Hepatocyte (in vitro differentiated cells): Measurements from ENCODE around the gene AKR1D1. TPM values are rescaled to one million over a fixed set of nuclear protein-coding genes. Genes with fewer than 3 reads are reported as not detected.

Experiments used
- DNase-seq: peaks from one replicate; pipeline ENCODE4 v3.0.0-alpha.2; 2016; ENCODE audit warnings: low spot score
- H2AFZ ChIP-seq: fragments of 200-600 bp; sonication (generic); 2 replicates; pipeline ENCODE4 v1.6.0; 2016; ENCODE audit warnings: antibody characterized with exemption, mild to moderate bottlenecking
- H3K27ac ChIP-seq: fragments of 200-600 bp; sonication (generic); 2 replicates; pipeline ENCODE4 v1.5.1; 2016; ENCODE audit warnings: mild to moderate bottlenecking
- H3K27me3 ChIP-seq: fragments of 200-600 bp; sonication (generic); 2 replicates; pipeline ENCODE4 v1.6.1; 2016
- H3K36me3 ChIP-seq: fragments of 200-600 bp; sonication (generic); replicated peaks from 2 replicates; pipeline ENCODE4 v1.5.1; 2016; ENCODE audit warnings: low read depth; ENCODE audit not compliant: insufficient read depth
- H3K4me1 ChIP-seq: fragments of 200-600 bp; sonication (generic); 2 replicates; pipeline ENCODE4 v1.5.1; 2016; ENCODE audit warnings: mild to moderate bottlenecking, moderate library complexity; ENCODE audit not compliant: insufficient read depth
- H3K4me2 ChIP-seq: fragments of 200-600 bp; sonication (generic); 2 replicates; pipeline ENCODE4 v1.6.0; 2016
- H3K4me3 ChIP-seq: fragments of 200-600 bp; sonication (generic); 2 replicates; pipeline ENCODE4 v1.5.1; 2016; ENCODE audit warnings: mild to moderate bottlenecking
- H3K79me2 ChIP-seq: fragments of 200-600 bp; sonication (generic); 2 replicates; pipeline ENCODE4 v1.6.0; 2017; ENCODE audit warnings: mild to moderate bottlenecking
- H3K9me2 ChIP-seq: fragments of 200-600 bp; sonication (generic); replicated peaks from 2 replicates; pipeline ENCODE4 v1.6.0; 2017; ENCODE audit warnings: mild to moderate bottlenecking; ENCODE audit not compliant: insufficient read depth
- H3K9me3 ChIP-seq: fragments of 200-600 bp; sonication (generic); 2 replicates; pipeline ENCODE4 v1.5.1; 2016; ENCODE audit warnings: low read depth, mild to moderate bottlenecking
- H4K20me1 ChIP-seq: fragments of 200-600 bp; sonication (generic); 2 replicates; pipeline ENCODE4 v1.6.0; 2016; ENCODE audit warnings: mild to moderate bottlenecking; ENCODE audit not compliant: insufficient read depth, poor library complexity, severe bottlenecking
- CTCF ChIP-seq: fragments of 200-600 bp; sonication (generic); IDR thresholded peaks from 2 replicates; pipeline ENCODE4 v1.5.1; 2016; ENCODE audit warnings: antibody characterized with exemption, mild to moderate bottlenecking; ENCODE audit not compliant: poor library complexity
- EZH2 ChIP-seq: fragments of 200-600 bp; sonication (generic); IDR thresholded peaks from 2 replicates; pipeline ENCODE4 v1.6.1; 2016; ENCODE audit warnings: antibody characterized with exemption, mild to moderate bottlenecking, borderline replicate concordance
- EZH2phosphoT487 ChIP-seq: fragments of 200-600 bp; sonication (generic); IDR thresholded peaks from one replicate; pipeline ENCODE4 v1.6.1; 2018; ENCODE audit warnings: antibody characterized with exemption, mild to moderate bottlenecking, low read depth, moderate library complexity; ENCODE audit not compliant: unreplicated experiment, severe bottlenecking
- WGBS: methylation state at CpG from one replicate; pipeline ENCODE4 v1.1.6; 2016; ENCODE audit warnings: low lambda C conversion rate; ENCODE audit errors: missing lambda C conversion rate; 5-methylcytosine and 5-hydroxymethylcytosine counted together
- polyA plus RNA-seq: library from polyadenylated mRNA; unstranded; fragments of >200 nt; fragmentation: Nextera tagmentation; extraction: Ambion mirVana; gene quantifications from 2 replicates; pipeline ENCODE4 v1.2.1, GENCODE V29; 2016
- total RNA-seq: library from RNA; depleted of rRNA; stranded (reverse); fragments of >200 nt; gene quantifications from 2 replicates; pipeline ENCODE4 v1.2.3, GENCODE V29; 2014

Gene AKR1D1
- total and polyA plus RNA-seq, 2 experiments from 2014 or later: 8.1 to 25.4 TPM

DNA sequence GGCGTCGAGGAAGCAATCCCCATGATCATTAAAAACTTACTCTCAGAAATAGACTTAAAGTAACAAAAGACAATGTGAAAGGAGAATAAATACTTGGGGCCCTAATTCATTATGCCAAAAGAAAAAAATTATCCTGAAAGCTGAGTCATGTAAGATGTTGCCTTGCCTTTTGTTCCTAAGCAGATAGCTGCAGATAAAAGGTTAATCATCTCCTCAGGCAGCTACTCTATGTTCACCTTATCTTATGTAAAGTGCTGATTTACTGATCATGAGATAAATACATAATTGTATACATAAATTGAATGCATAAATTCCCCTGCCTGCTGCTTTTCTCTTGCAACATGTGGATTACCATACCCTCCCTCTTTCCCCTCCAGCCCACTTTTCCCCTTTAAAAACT lies 46.3 kb upstream of the AKR1D1 start:
- Histone ChIP-seq H3K9me3 (peaks cover under 1% of the 10 kb centered on the region), H3K27ac (peak overlapping the region; percentile 72), H4K20me1 (no peaks in the 10 kb centered on the region), H3K4me2 (no peak overlapping the region), H3K4me1 (peaks cover 6% of the 10 kb centered on the region), H3K36me3 (no peaks in the 10 kb centered on the region), H2AFZ (no peak overlapping the region), H3K79me2 (no peaks in the 10 kb centered on the region), H3K27me3 (no peaks in the 10 kb centered on the region), H3K4me3 (no peak overlapping the region), H3K9me2 (no peaks in the 10 kb centered on the region)
- 48% methylated on average over 2 of the region's 2 CpGs for WGBS
- DNase-seq: peak; percentile 21
- TF ChIP-seq CTCF: no peak
- no peak for TF ChIP-seq EZH2phosphoT487
- TF ChIP-seq EZH2: no peak

- Histone ChIP-seq H3K27ac (peak overlapping the region; percentile 72), H2AFZ (no peak overlapping the region), H3K79me2 (no peaks in the 10 kb centered on the region), H3K4me2 (no peak overlapping the region), H3K4me3 (no peak overlapping the region), H3K36me3 (no peaks in the 10 kb centered on the region), H3K4me1 (peaks cover 6% of the 10 kb centered on the region), H3K9me3 (no peaks in the 10 kb centered on the region), H3K9me2 (no peaks in the 10 kb centered on the region), H4K20me1 (no peaks in the 10 kb centered on the region), H3K27me3 (no peaks in the 10 kb centered on the region)
- 76% methylated on average over 7 of the region's 7 CpGs for WGBS
- TF ChIP-seq CTCF: no peak
- TF ChIP-seq EZH2phosphoT487: no peak
- no peak for TF ChIP-seq EZH2
- peak; percentile 17 for DNase-seq
Observed at GRCh38 chr7:138030679-138031351, 45.4 kb upstream of the AKR1D1 start.

DNA sequence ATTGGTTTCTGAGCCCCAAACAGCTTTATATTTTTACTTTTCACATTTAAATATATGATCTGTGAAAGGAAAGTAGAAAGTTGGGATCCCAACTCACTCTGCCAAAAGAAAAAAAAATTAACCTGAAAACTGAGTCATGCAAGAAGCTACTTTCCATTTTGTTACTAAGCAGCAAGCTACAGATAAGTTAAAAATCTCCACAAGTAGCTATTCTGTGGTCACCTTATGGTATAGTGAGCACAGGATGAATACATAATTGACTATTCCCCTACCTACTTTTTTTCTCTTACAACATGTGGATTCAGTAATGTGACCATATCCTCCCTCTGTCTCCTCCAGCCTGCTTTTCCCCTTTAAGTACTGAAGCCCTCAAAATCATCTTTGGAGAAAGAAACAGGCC lies 44.1 kb upstream of the AKR1D1 start:
- H3K9me3 ChIP-seq: peaks cover 4% of the 10 kb centered on the region
- no peak overlapping the region for H3K4me3 ChIP-seq
- no peak for DNase-seq
- no peaks in the 10 kb centered on the region for H3K79me2 ChIP-seq
- no peaks in the 10 kb centered on the region for H3K27me3 ChIP-seq
- no peaks in the 10 kb centered on the region for H4K20me1 ChIP-seq
- H3K4me2 ChIP-seq: no peak overlapping the region
- no peak overlapping the region for H2AFZ ChIP-seq
- no peak overlapping the region for H3K27ac ChIP-seq
- H3K36me3 ChIP-seq: no peaks in the 10 kb centered on the region
- peaks cover 6% of the 10 kb centered on the region for H3K4me1 ChIP-seq
- no peaks in the 10 kb centered on the region for H3K9me2 ChIP-seq
- no peak for TF ChIP-seq CTCF
- no peak for TF ChIP-seq EZH2phosphoT487
- TF ChIP-seq EZH2: no peak
